H1 (cell line): ENCODE measurements around the gene THBS1. TPM values are rescaled to one million over a fixed set of nuclear protein-coding genes. Genes with fewer than 3 reads are reported as not detected.

Source experiments
- CTCF ChIA-PET: fragments of 300-600 bp; sonication (Branson Sonifier 250); formaldehyde crosslinking; loops from one replicate; lab custom pipeline; 2021; ENCODE audit not compliant: partially characterized antibody; lab: Charles Lee
- POLR2A ChIA-PET: fragments of 300-600 bp; sonication (Branson Sonifier 250); formaldehyde crosslinking; loops from one replicate; lab custom pipeline; 2021; ENCODE audit warnings: inconsistent platforms; ENCODE audit not compliant: partially characterized antibody; lab: Charles Lee
- DNase-seq, 2 experiments: peaks; one replicate each; pipeline versions ENCODE4 v3.0.0 to v3.0.0-alpha.2; 2010 to 2022; ENCODE audit warnings: low spot score in 2 of 2, low read depth in 1 of 2, mixed read lengths in 1 of 2
- FAIRE-seq: peaks from 2 replicates; lab custom pipeline; 2011; peaks lifted over from hg19 to GRCh38; lab: Jason Lieb, UNC
- H2AFZ ChIP-seq: 2 replicates; pipeline ENCODE4 v1.8.1; 2012; ENCODE audit warnings: low read length, inconsistent platforms
- H2AK5ac ChIP-seq: 2 replicates; pipeline ENCODE4 v1.6.1; 2013; ENCODE audit warnings: low read depth, low read length
- H2BK120ac ChIP-seq: replicated peaks from 2 replicates; pipeline ENCODE3; 2013; ENCODE audit warnings: low read depth, low read length, inconsistent platforms
- H2BK12ac ChIP-seq: 2 replicates; pipeline ENCODE4 v1.6.1; 2013; ENCODE audit warnings: low read depth, low read length
- H2BK15ac ChIP-seq: 2 replicates; pipeline ENCODE4 v1.6.1; 2013; ENCODE audit warnings: low read length
- H2BK20ac ChIP-seq: 2 replicates; pipeline ENCODE4 v1.6.1; 2013; ENCODE audit warnings: low read length
- H2BK5ac ChIP-seq: 2 replicates; pipeline ENCODE4 v1.6.1; 2013; ENCODE audit warnings: low read depth, low read length
- H3K14ac ChIP-seq: 2 replicates; pipeline ENCODE4 v1.6.1; 2013; ENCODE audit warnings: inconsistent platforms; ENCODE audit not compliant: insufficient read length
- H3K18ac ChIP-seq: 2 replicates; pipeline ENCODE4 v1.6.1; 2013; ENCODE audit warnings: low read length; ENCODE audit errors: extremely low read depth
- H3K23ac ChIP-seq: 2 replicates; pipeline ENCODE4 v1.6.1; 2013; ENCODE audit warnings: inconsistent platforms; ENCODE audit not compliant: insufficient read length
- H3K23me2 ChIP-seq: 2 replicates; pipeline ENCODE4 v1.6.1; 2013; ENCODE audit warnings: low read depth, low read length
- H3K27ac ChIP-seq: 2 replicates; pipeline ENCODE4 v1.6.1; 2011; ENCODE audit warnings: low read depth, low read length, inconsistent platforms
- H3K27me3 ChIP-seq, 4 experiments: replicated peaks in 1 of 4; 1 replicate in 1 of 4; 2 replicates in 3 of 4; pipeline versions ENCODE4 v1.6.1 to v1.8.1; 2011 to 2013; ENCODE audit warnings: low read length in 3 of 4, mild to moderate bottlenecking in 3 of 4, inconsistent platforms in 2 of 4, mixed read lengths in 2 of 4, moderate library complexity in 1 of 4; ENCODE audit not compliant: control insufficient read depth in 3 of 4, insufficient read depth in 3 of 4; ENCODE audit errors: extremely low read depth in 1 of 4
- H3K36me3 ChIP-seq, 4 experiments: 2 replicates each; pipeline versions ENCODE4 v1.6.1 to v1.8.1; 2011 to 2013; ENCODE audit warnings: mild to moderate bottlenecking in 4 of 4, low read length in 3 of 4, moderate library complexity in 2 of 4, control low read depth in 1 of 4, inconsistent platforms in 1 of 4; ENCODE audit not compliant: insufficient read depth in 4 of 4, control insufficient read depth in 2 of 4
- H3K4ac ChIP-seq: replicated peaks from 2 replicates; pipeline ENCODE3; 2013; ENCODE audit warnings: low read length, low read depth, mixed read lengths, inconsistent platforms; ENCODE audit not compliant: insufficient read length
- H3K4me1 ChIP-seq, 4 experiments: replicated peaks in 1 of 4; 1 replicate in 1 of 4; 2 replicates in 3 of 4; pipeline versions ENCODE4 v1.6.1 to v1.8.1; 2011 to 2013; ENCODE audit warnings: low read length in 3 of 4, inconsistent platforms in 2 of 4, mixed read lengths in 1 of 4; ENCODE audit not compliant: insufficient read depth in 4 of 4, control insufficient read depth in 3 of 4
- H3K4me2 ChIP-seq, 2 experiments: 2 replicates each; pipeline versions ENCODE4 v1.6.1 to v1.8.1; 2011 to 2013; ENCODE audit warnings: low read depth in 2 of 2, low read length in 2 of 2, control low read depth in 1 of 2, inconsistent platforms in 1 of 2, mild to moderate bottlenecking in 1 of 2; ENCODE audit not compliant: insufficient read depth in 1 of 2
- H3K4me3 ChIP-seq, 4 experiments: fragments of 200-600, 300-600 bp in 1 of 4; sonication (generic), shearing (Covaris generic), sonication (Bioruptor Twin) in 1 of 4; 2 replicates each; pipeline versions ENCODE4 v1.5.1 to v1.8.1; 2011 to 2016; ENCODE audit warnings: low read length in 4 of 4, low read depth in 3 of 4, control low read depth in 2 of 4, inconsistent platforms in 2 of 4, mild to moderate bottlenecking in 2 of 4, mixed read lengths in 1 of 4, moderate library complexity in 1 of 4; ENCODE audit not compliant: insufficient read depth in 2 of 4; ENCODE audit errors: extremely low read depth in 1 of 4
- H3K56ac ChIP-seq: replicated peaks from 2 replicates; pipeline ENCODE3; 2013; ENCODE audit warnings: low read depth, mild to moderate bottlenecking, mixed read lengths, low read length, inconsistent platforms; ENCODE audit not compliant: insufficient read length
- H3K79me1 ChIP-seq: 2 replicates; pipeline ENCODE4 v1.6.1; 2013; ENCODE audit warnings: low read depth, low read length, control low read depth
- H3K79me2 ChIP-seq, 2 experiments: 2 replicates each; pipeline versions ENCODE4 v1.6.1 to v1.8.1; 2012 to 2013; ENCODE audit warnings: low read length in 2 of 2, mild to moderate bottlenecking in 2 of 2, inconsistent platforms in 1 of 2; ENCODE audit not compliant: insufficient read depth in 2 of 2, control insufficient read depth in 1 of 2
- H3K9ac ChIP-seq, 4 experiments: replicated peaks in 1 of 4; 1 replicate in 1 of 4; 2 replicates in 3 of 4; pipeline versions ENCODE4 v1.6.1 to v1.8.1; 2011 to 2013; ENCODE audit warnings: low read depth in 3 of 4, low read length in 3 of 4, control low read depth in 2 of 4, mild to moderate bottlenecking in 2 of 4, moderate library complexity in 2 of 4, inconsistent platforms in 1 of 4; ENCODE audit errors: extremely low read depth in 1 of 4
- H3K9me3 ChIP-seq, 2 experiments: 2 replicates each; pipeline versions ENCODE4 v1.6.1 to v1.8.1; 2012 to 2013; ENCODE audit warnings: mild to moderate bottlenecking in 2 of 2, moderate library complexity in 2 of 2, control low read depth in 1 of 2, inconsistent platforms in 1 of 2, low read depth in 1 of 2, low read length in 1 of 2, mixed read lengths in 1 of 2; ENCODE audit not compliant: insufficient read depth in 2 of 2
- H4K20me1 ChIP-seq, 2 experiments: replicated peaks in 1 of 2; 2 replicates each; pipeline versions ENCODE3 to v1.8.1; 2011 to 2013; ENCODE audit warnings: inconsistent platforms in 2 of 2, low read length in 2 of 2, mild to moderate bottlenecking in 1 of 2; ENCODE audit not compliant: insufficient read depth in 2 of 2, control insufficient read depth in 1 of 2
- H4K5ac ChIP-seq: 2 replicates; pipeline ENCODE4 v1.6.1; 2013; ENCODE audit warnings: low read length, low read depth, mixed read lengths, inconsistent platforms; ENCODE audit not compliant: insufficient read length
- H4K8ac ChIP-seq: 2 replicates; pipeline ENCODE4 v1.8.0; 2013; ENCODE audit warnings: mild to moderate bottlenecking, moderate library complexity, low read length, inconsistent platforms; ENCODE audit not compliant: insufficient read depth; ENCODE audit errors: extremely low read depth
- H4K91ac ChIP-seq: replicated peaks from 2 replicates; pipeline ENCODE3; 2013; ENCODE audit warnings: low read length, mixed read lengths, inconsistent platforms; ENCODE audit not compliant: insufficient read length
- CBX5 ChIP-seq: fragments of 300-800, 300-1000 bp; sonication (generic); IDR thresholded peaks from 2 replicates; pipeline ENCODE4 v1.7.1; 2016; ENCODE audit warnings: antibody characterized with exemption, low read length, low read depth
- JUND ChIP-seq: IDR thresholded peaks from 2 replicates; pipeline ENCODE4 v1.6.1; 2011; ENCODE audit warnings: mild to moderate bottlenecking, improper control_type of control experiment, low read length
- POLR2A ChIP-seq, 2 experiments: IDR thresholded peaks; 1 replicate in 1 of 2; 2 replicates in 1 of 2; pipeline ENCODE4 v1.6.1; 2011; ENCODE audit warnings: low read depth in 2 of 2, low read length in 2 of 2, mild to moderate bottlenecking in 2 of 2; ENCODE audit errors: control extremely low read depth in 1 of 2
- POLR2AphosphoS5 ChIP-seq: IDR thresholded peaks from 2 replicates; pipeline ENCODE4 v1.6.1; 2011; ENCODE audit warnings: low read depth, low read length
- WGBS, 2 experiments: shearing (Covaris generic) in 1 of 2; methylation state at CpG; one replicate each; pipeline versions ENCODE4 v1.1.6 to v1.1.7; 2013 to 2015; ENCODE audit warnings: low lambda C conversion rate in 2 of 2, mixed read lengths in 2 of 2, inconsistent platforms in 1 of 2, low coverage in 1 of 2, missing lambda C conversion rate in 1 of 2; ENCODE audit not compliant: insufficient replicate concordance in 2 of 2, insufficient coverage in 1 of 2, insufficient read length in 1 of 2; ENCODE audit errors: extremely low coverage in 1 of 2, missing lambda C conversion rate in 1 of 2; 5-methylcytosine and 5-hydroxymethylcytosine counted together
- polyA plus RNA-seq, 7 experiments: library from polyadenylated mRNA; depleted of rRNA in 3 of 7; stranded (reverse) in 5 of 7; unstranded in 2 of 7; fragments of >200 nt in 5 of 7; fragments of 200-250 nt in 2 of 7; gene quantifications; 1 replicate in 5 of 7; 2 replicates in 1 of 7; 4 replicates in 1 of 7; pipeline versions ENCODE4 v1.2.1 to v1.2.3, GENCODE V29; 2011 to 2013; ENCODE audit warnings: missing spikeins in 2 of 7, mixed read lengths in 2 of 7
- total RNA-seq: library from RNA; stranded (reverse); fragmentation: NEBNext Ultra II Directional; extraction: Animal tissue kit (Norgen Biotek cat#: 25700); gene quantifications from 2 replicates; pipeline ENCODE4 v1.2.1, GENCODE V29; 2021

THBS1 gene
- total and polyA plus RNA-seq, 2 of the 8 experiments (the other 6 are each of a cell fraction or from before 2014, with no cell fraction given), result 10.3 to 63.3 TPM

- WGBS, 2 experiments, result 93% methylated on average over 6 of the region's 6 CpGs; no CpG with 5 or more reads in 1 of the 2 experiments
- no peak for FAIRE-seq
Observed at GRCh38 chr15:39597751-39598185, 16.9 kb downstream of the THBS1 start.

More at GRCh38 chr15:39597751-39598185, 16.9 kb downstream of the THBS1 start:
- H3K4me1 ChIP-seq, result no peaks in the 10 kb centered on the region; a peak in 1 of 7 replicates
- CTCF ChIA-PET, result interaction anchor here (0.9 kb wide), 1 partner anchor 14 kb away, joined by 3 read pairs; no protein-coding TSS in a partner anchor
- H2BK20ac ChIP-seq, result no peak overlapping the region
- no peak overlapping the region for H3K4me2 ChIP-seq
- H3K9ac ChIP-seq, result no peak overlapping the region
- no peak overlapping the region for H3K4ac ChIP-seq
- POLR2A ChIA-PET, result interaction anchor here (2.2 to 16.2 kb wide), 3 partner anchors 9 to 16 kb away, joined by 7 to 117 read pairs (median 18); partner anchors contain the start of gene THBS1
- no peak overlapping the region for H2BK12ac ChIP-seq
- H3K18ac ChIP-seq, result no peak overlapping the region
- H2BK5ac ChIP-seq, result no peak overlapping the region
- H3K56ac ChIP-seq, result no peak overlapping the region
- no peak overlapping the region for H2BK120ac ChIP-seq
- H4K91ac ChIP-seq, result no peak overlapping the region
- TF ChIP-seq CBX5 (no peak), POLR2AphosphoS5 (peak; percentile 96), POLR2A (IDR thresholded peaks at IDR 0.05; ENCODE audit: control extremely low read depth in 1 of 2, low read depth in 2 of 2, low read length in 2 of 2) (peak in 1 of 2 experiments; percentile 70; a peak in 1 of 3 replicates), JUND (no peak)
- no peak overlapping the region for H4K8ac ChIP-seq
- H3K27me3 ChIP-seq, result no peaks in the 10 kb centered on the region
- no peak overlapping the region for H3K4me3 ChIP-seq
- H3K14ac ChIP-seq, result no peak overlapping the region
- H3K9me3 ChIP-seq, result no peaks in the 10 kb centered on the region
- H3K23ac ChIP-seq, result no peak overlapping the region
- no peaks in the 10 kb centered on the region for H4K20me1 ChIP-seq
- H2AK5ac ChIP-seq, result no peak overlapping the region
- no peak overlapping the region for H2BK15ac ChIP-seq
- H4K5ac ChIP-seq, result no peak overlapping the region
- no peaks in the 10 kb centered on the region for H3K79me2 ChIP-seq
- H3K36me3 ChIP-seq, result peaks cover 17 to 42% (median 27%) of the 10 kb centered on the region in 4 experiments
- H2AFZ ChIP-seq, result no peak overlapping the region
- H3K27ac ChIP-seq, result no peak overlapping the region
- H3K79me1 ChIP-seq, result no peaks in the 10 kb centered on the region
- no peak for DNase-seq
- H3K23me2 ChIP-seq, result no peaks in the 10 kb centered on the region
